T-helper 1 cell (primary cell): ENCODE results near the gene TBCC.
A peak's percentile ranks its signal among the peaks of the same experiment; 100 is the strongest.
"Not testable (repeated sequence)": the region's sequence is repeated elsewhere in the genome, so short reads cannot be mapped to it uniquely, and the experiment has no call there.

ENCODE experiments used
- DNase-seq, 5 donors: peaks; one replicate each; pipeline ENCODE4 v3.0.0-alpha.2; 2012 to 2020

TBCC gene

GRCh38 chr6:42727627-42728026, 18.3 kb downstream of the TBCC start:
- no peak for DNase-seq

- DNase-seq = no peak
Measured at GRCh38 chr6:42727087-42727611, 18.8 kb downstream of the TBCC start.

GRCh38 chr6:42726485-42727086, 19.3 kb downstream of the TBCC start:
- peak; percentile 52 to 86 (median 62) for DNase-seq

GRCh38 chr6:42726026-42726425, 19.9 kb downstream of the TBCC start:
- no peak for DNase-seq

GRCh38 chr6:42724825-42725224, 21.1 kb downstream of the TBCC start:
- DNase-seq = no peak

- DNase-seq = no peak
Measured at GRCh38 chr6:42722497-42722896, 23.4 kb downstream of the TBCC start, which contains the start of gene PRPH2. Gene PRPH2 (minus strand): TSS chr6:42722597. CDS start chr6:42722334, 263 bp downstream.

- no peak for DNase-seq
Measured at GRCh38 chr6:42720739-42721138, 25.2 kb downstream of the TBCC start.

GRCh38 chr6:42715871-42716270, 30.0 kb downstream of the TBCC start:
- no peak for DNase-seq

GRCh38 chr6:42714098-42714761, 31.7 kb downstream of the TBCC start:
- no peak for DNase-seq

GRCh38 chr6:42711930-42712329, 34.0 kb downstream of the TBCC start:
- DNase-seq = no peak

GRCh38 chr6:42710316-42710715, 35.6 kb downstream of the TBCC start:
- DNase-seq = no peak

- no peak for DNase-seq
Measured at GRCh38 chr6:42709871-42710270, 36.0 kb downstream of the TBCC start.

GRCh38 chr6:42708096-42708495, 37.8 kb downstream of the TBCC start:
- no peak for DNase-seq

GRCh38 chr6:42707595-42707994, 38.3 kb downstream of the TBCC start:
- no peak for DNase-seq

GRCh38 chr6:42704937-42705374, 40.9 kb downstream of the TBCC start:
- no peak for DNase-seq

GRCh38 chr6:42704251-42704936, 41.5 kb downstream of the TBCC start:
- DNase-seq = no peak

- not testable (repeated sequence) for DNase-seq
Measured at GRCh38 chr6:42702786-42703185, 43.1 kb downstream of the TBCC start.

- no peak for DNase-seq
Measured at GRCh38 chr6:42702200-42702599, 43.7 kb downstream of the TBCC start.

GRCh38 chr6:42698217-42698616, 47.7 kb downstream of the TBCC start:
- DNase-seq = no peak

- DNase-seq = no peak
Measured at GRCh38 chr6:42697268-42697655, 48.6 kb downstream of the TBCC start.

GRCh38 chr6:42696526-42697267, 49.2 kb downstream of the TBCC start:
- DNase-seq = no peak

- DNase-seq = no peak
Measured at GRCh38 chr6:42694586-42694985, 51.3 kb downstream of the TBCC start.
